Activated T-helper 1 cell treated with anti-CD3 and anti-CD28 coated beads, Interleukin-12 subunit alpha, Interleukin-12 subunit beta, Interleukin-2, Interleukin-4 antibody, amounts not matched to agents 30 ng/mL and 10 ng/mL and 1 ng/mL, durations not matched to agents 14 hours and 24 hours and 36 hours (primary cell): Measurements from ENCODE around the gene DOK7. TPM values are rescaled to one million over a fixed set of nuclear protein-coding genes. Genes with fewer than 3 reads are reported as not detected.

ENCODE experiments used
- DNase-seq: peaks from one replicate; pipeline ENCODE4 v3.0.0; 2021; ENCODE audit warnings: low spot score
- H3K27ac Mint-ChIP-seq: one replicate; pipeline ENCODE4 v1.8.0; 2021; ENCODE audit warnings: mild to moderate bottlenecking, mixed read lengths
- H3K27me3 Mint-ChIP-seq: one replicate; pipeline ENCODE4 v1.8.0; 2022; ENCODE audit warnings: mild to moderate bottlenecking, moderate library complexity, mixed read lengths; ENCODE audit not compliant: insufficient read depth
- H3K36me3 Mint-ChIP-seq: one replicate; pipeline ENCODE4 v1.8.0; 2021; ENCODE audit warnings: low read depth, mixed read lengths
- H3K4me1 Mint-ChIP-seq: one replicate; pipeline ENCODE4 v1.8.0; 2021; ENCODE audit warnings: low read depth, mixed read lengths
- H3K4me3 Mint-ChIP-seq: one replicate; pipeline ENCODE4 v1.8.0; 2021; ENCODE audit warnings: mild to moderate bottlenecking, moderate library complexity, mixed read lengths
- H3K9me3 Mint-ChIP-seq: one replicate; pipeline ENCODE4 v1.8.0; 2021; ENCODE audit warnings: mixed read lengths
- intact Hi-C: fragments of 100-400 bp; cut with micrococcal nuclease; formaldehyde crosslinking; loops from one replicate; pipeline ENCODE4 v1.15.1; 2024
- total RNA-seq: library from RNA; stranded (reverse); gene quantifications from 2 replicates; pipeline ENCODE4 v1.2.3, GENCODE V29; 2022

The DOK7 gene, protein sequence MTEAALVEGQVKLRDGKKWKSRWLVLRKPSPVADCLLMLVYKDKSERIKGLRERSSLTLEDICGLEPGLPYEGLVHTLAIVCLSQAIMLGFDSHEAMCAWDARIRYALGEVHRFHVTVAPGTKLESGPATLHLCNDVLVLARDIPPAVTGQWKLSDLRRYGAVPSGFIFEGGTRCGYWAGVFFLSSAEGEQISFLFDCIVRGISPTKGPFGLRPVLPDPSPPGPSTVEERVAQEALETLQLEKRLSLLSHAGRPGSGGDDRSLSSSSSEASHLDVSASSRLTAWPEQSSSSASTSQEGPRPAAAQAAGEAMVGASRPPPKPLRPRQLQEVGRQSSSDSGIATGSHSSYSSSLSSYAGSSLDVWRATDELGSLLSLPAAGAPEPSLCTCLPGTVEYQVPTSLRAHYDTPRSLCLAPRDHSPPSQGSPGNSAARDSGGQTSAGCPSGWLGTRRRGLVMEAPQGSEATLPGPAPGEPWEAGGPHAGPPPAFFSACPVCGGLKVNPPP
- not detected in 2 replicates for total RNA-seq

DNA sequence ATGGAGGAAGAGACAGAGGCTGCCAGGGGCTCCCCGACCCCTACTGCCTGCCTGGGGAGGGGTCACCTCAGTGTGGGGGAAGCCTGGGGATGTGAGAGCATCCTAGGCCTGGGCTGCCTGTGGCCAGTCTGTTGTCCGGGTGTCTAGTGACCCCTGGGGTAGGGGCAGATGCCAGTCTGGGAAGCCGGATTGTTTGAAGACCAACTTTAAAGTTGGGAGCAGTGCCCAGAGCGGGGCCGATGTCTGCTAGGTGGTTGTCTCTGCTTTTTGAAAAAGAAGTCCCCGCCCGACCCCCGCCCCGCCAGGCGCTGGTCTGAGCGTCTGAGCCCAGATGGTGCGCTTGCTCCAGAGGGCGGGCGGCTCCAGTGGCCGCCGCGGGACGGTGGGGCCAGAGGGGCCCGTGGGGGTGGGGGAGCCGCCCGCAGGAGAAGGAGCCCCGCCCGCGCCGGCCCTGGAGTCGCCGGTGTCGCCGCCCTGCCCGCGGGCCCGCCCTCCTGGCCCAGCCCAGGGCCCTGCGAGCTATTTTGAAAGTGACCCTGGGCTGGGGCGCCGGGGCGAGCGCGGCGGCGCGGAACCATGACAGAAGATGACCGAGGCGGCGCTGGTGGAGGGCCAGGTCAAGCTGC, at the start of gene DOK7:
Gene DOK7 (plus strand): TSS at position 517 of the 626 bp plus-strand sequence. CDS start 70 bp downstream, at position 587.
- Mint-ChIP-seq H3K4me3 (no peak within 1 kb of the TSS), H3K9me3 (no peaks in the 10 kb centered on the region), H3K27me3 (peaks cover 5% of the 10 kb centered on the region), H3K4me1 (no peaks in the 10 kb centered on the region), H3K27ac (no peak within 1 kb of the TSS), H3K36me3 (no peaks in the 10 kb centered on the region)
- intact Hi-C loops, result no loop called here
- DNase-seq, result no peak

DNA sequence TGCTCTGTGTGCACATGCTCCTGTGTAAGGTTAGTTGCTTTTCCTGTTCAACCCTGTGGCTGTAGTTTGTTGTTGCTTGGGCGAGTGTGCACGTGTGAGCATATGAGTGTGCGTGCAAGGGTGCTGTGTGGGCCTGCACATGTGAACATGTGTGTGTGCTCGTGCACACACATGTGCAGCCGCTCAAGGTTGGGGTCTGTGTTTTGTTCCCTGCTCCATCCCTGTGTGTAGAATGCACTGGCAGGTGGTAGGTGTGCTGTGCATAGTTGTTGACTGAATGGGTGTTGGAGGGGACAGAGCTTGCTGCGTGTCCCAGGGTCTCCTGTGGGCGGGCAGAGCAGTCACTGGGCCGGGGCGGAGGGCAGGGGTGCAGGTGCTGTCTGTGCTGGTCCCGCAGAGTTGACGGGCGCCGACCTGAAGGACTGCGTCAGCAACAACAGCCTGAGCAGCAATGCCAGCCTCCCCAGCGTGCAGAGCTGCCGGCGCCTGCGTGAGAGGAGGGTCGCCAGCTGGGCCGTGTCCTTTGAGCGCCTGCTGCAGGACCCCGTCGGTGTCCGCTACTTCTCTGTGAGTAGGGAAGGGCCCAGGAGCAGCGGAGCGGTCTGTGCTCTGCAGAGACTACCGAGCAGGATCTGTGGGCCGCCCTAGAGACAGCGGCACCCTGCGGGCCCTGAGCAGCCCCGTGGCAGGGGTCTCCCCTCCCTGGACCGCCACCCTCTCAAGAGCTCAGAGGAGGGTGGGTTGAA, 49.3 kb upstream of the DOK7 start:
- Mint-ChIP-seq H3K4me1 (no peaks in the 10 kb centered on the region), H3K27ac (no peak overlapping the region), H3K4me3 (no peak overlapping the region), H3K9me3 (no peaks in the 10 kb centered on the region), H3K27me3 (no peaks in the 10 kb centered on the region), H3K36me3 (no peaks in the 10 kb centered on the region)
- intact Hi-C loops, result no loop called here
- DNase-seq, result no peak

DNA sequence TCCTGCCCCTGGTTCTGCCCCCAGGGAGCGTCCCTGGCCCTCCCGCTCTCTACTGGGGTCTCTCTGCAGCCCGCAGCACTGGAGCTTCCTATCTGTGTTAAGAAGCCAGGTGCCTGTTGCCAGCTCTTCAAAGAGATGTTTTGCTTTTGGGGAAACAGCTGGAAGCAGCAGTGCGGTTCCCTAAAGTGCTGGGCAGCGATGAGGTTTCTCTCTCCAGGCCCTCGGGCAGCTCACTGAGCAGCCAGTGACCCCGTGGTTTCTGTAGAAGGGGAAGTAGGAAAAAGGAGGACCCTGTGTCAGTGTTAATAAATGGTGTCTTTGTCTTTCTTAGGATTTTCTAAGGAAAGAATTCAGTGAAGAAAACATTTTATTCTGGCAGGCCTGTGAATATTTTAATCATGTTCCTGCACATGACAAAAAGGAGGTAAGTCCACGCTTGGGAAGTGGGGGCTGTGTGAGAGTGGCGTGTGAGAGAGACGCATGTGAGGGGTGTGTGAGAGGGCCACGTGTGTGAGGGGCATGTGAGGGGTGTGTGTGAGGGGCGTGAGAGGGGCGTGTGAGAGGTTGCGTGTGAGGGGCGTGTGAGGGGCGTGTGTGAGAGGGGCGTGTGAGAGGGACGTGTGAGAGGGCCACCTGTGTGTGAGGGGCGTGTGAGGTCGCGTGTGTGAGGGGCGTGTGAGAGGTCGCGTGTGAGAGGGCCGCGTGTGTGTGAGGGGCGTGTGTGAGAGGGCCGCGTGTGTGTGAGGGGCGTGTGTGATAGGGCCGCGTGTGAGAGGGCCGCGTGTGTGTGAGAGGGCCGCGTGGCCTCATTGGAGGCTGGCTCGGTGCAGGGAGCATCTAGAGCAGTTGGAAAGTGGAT, 48.5 kb upstream of the DOK7 start:
- no peak overlapping the region for H3K4me3 Mint-ChIP-seq
- H3K27ac Mint-ChIP-seq, result no peak overlapping the region
- DNase-seq, result no peak
- no peaks in the 10 kb centered on the region for H3K4me1 Mint-ChIP-seq
- intact Hi-C loops, result no loop called here
- no peaks in the 10 kb centered on the region for H3K36me3 Mint-ChIP-seq
- H3K27me3 Mint-ChIP-seq, result no peaks in the 10 kb centered on the region
- H3K9me3 Mint-ChIP-seq, result no peaks in the 10 kb centered on the region

DNA sequence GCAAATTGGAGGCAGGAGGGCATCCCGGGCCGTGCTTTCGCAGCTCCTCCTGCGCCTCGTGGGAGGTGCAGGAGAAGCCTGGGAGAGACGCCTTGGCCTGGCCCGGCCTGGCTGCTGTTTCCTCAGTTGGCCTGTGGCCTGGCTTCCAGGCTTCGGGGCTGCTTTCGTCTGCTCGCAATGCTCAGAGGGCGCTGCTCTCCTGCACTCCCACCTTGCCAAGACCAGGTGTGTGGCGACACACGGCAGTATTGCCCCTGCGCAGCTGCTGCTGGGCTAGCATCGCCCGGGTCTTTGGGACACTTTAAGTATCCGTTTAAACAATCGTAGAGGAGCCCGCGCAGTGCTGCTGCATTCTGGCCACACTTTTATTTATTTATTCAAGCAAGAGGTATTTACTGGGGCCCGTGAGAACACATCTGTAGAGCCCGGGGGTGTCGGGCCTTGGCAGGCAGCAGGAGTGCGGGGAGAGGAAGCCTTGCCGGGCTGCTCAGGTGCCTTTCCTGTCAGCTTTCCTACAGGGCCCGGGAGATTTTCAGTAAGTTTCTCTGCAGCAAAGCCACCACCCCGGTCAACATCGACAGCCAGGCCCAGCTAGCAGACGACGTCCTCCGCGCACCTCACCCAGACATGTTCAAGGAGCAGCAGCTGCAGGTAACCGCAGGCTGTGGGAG, 47.5 kb upstream of the DOK7 start:
- Mint-ChIP-seq H3K9me3 (no peaks in the 10 kb centered on the region), H3K27ac (no peak overlapping the region), H3K27me3 (no peaks in the 10 kb centered on the region), H3K36me3 (no peaks in the 10 kb centered on the region), H3K4me3 (no peak overlapping the region), H3K4me1 (no peaks in the 10 kb centered on the region)
- intact Hi-C loops, result no loop called here
- no peak for DNase-seq

DNA sequence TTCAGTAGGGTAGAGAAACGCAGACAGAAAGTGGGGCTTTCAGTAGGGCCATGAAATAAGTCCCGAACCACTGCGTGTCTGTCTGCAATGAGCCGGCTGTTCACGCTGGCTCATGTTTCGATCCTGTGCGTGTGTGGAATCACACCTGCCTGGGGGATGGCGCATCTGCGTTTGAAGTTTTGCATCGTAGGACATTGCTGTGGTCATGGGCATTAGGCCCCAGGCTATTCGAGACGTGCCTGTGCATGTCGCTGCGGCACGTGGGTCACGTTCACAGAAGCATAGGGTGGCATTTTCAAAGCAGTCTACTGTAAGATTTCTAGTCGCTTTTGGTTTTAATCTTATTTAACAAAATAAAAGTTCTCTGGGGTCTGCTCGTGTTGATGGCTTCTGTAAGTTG, 46.8 kb upstream of the DOK7 start:
- no peak overlapping the region for H3K4me3 Mint-ChIP-seq
- no peak for DNase-seq
- H3K4me1 Mint-ChIP-seq, result no peaks in the 10 kb centered on the region
- H3K36me3 Mint-ChIP-seq, result no peaks in the 10 kb centered on the region
- H3K27me3 Mint-ChIP-seq, result no peaks in the 10 kb centered on the region
- intact Hi-C loops, result no loop called here
- no peak overlapping the region for H3K27ac Mint-ChIP-seq
- no peaks in the 10 kb centered on the region for H3K9me3 Mint-ChIP-seq

GRCh38 chr4:3416821-3417221, 46.3 kb upstream of the DOK7 start:
- H3K4me1 Mint-ChIP-seq, result no peaks in the 10 kb centered on the region
- DNase-seq, result no peak
- H3K4me3 Mint-ChIP-seq, result no peak overlapping the region
- no peaks in the 10 kb centered on the region for H3K27me3 Mint-ChIP-seq
- H3K27ac Mint-ChIP-seq, result no peak overlapping the region
- no peaks in the 10 kb centered on the region for H3K9me3 Mint-ChIP-seq
- no peaks in the 10 kb centered on the region for H3K36me3 Mint-ChIP-seq
- intact Hi-C loops, result no loop called here

DNA sequence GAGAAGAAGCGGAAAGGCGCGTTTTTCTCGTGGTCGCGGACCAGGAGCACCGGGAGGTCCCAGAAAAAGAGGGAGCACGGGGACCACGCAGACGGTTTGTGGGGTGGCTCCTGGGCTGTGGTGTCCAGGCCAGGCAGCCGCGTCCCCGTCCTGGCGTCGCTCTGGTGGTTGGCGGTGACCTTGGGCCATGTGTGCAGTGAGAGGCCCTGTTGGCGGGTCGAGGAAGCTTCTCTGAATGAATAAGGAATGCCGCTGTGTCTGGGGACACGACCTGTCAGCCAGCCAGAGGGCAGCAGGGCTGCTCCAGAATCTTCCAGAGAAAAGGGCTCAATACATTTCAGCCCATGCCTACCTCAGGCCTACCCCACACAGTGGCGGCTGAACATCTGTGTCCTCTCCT, 45.7 kb upstream of the DOK7 start:
- intact Hi-C loops, result no loop called here
- no peak for DNase-seq
- Mint-ChIP-seq H3K4me3 (no peak overlapping the region), H3K27me3 (no peaks in the 10 kb centered on the region), H3K9me3 (no peaks in the 10 kb centered on the region), H3K4me1 (no peaks in the 10 kb centered on the region), H3K27ac (no peak overlapping the region), H3K36me3 (no peaks in the 10 kb centered on the region)

GRCh38 chr4:3418029-3418762, 44.9 kb upstream of the DOK7 start:
- no peak for DNase-seq
- H3K4me1 Mint-ChIP-seq, result no peaks in the 10 kb centered on the region

DNA sequence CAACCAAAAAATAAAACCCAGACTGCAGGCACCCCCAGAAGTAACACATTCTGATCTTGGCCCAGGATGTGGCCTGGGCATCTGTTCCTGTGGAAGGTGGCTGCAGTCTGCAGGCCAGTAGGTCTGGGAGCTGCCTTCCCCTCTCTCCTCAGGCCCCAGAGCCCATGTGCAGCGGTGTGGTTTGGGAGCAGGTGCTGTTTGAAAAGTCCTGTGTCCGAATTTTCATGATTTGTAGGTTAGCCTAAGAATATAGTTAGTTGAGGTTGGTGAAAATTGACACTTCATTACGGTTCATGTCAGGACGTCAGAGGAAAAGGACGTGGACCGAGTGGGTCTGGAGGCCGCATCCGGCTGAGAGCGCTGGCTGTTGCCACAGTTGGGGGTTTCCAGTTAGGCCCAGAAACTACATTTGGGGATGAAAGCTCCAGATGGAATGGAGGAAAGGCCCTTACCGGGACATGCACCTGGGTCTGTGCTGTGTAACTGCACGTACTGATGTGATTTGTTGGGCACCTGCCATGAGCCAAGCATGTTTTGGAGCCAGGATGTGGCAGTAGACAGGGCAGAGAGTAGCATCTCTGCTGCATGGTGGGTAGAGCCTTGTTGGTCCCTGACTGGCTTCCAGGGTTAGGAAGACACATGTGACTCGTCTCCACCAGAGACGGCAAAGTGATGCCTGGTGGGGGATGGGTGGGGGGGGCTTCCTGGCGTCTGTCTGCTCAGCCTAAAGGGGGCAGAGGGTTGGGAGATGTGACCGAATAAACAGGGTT, 43.1 kb upstream of the DOK7 start:
- no peak overlapping the region for H3K27ac Mint-ChIP-seq
- no peak for DNase-seq
- no peaks in the 10 kb centered on the region for H3K27me3 Mint-ChIP-seq
- no peaks in the 10 kb centered on the region for H3K4me1 Mint-ChIP-seq
- H3K4me3 Mint-ChIP-seq, result no peak overlapping the region
- H3K9me3 Mint-ChIP-seq, result no peaks in the 10 kb centered on the region
- no peaks in the 10 kb centered on the region for H3K36me3 Mint-ChIP-seq
- intact Hi-C loops, result no loop called here

More at GRCh38 chr4:3418029-3418762, 44.9 kb upstream of the DOK7 start:
- no peaks in the 10 kb centered on the region for H3K9me3 Mint-ChIP-seq
- H3K27me3 Mint-ChIP-seq, result no peaks in the 10 kb centered on the region
- intact Hi-C loops, result no loop called here
- H3K36me3 Mint-ChIP-seq, result no peaks in the 10 kb centered on the region
- no peak overlapping the region for H3K4me3 Mint-ChIP-seq
- H3K27ac Mint-ChIP-seq, result no peak overlapping the region

DNA sequence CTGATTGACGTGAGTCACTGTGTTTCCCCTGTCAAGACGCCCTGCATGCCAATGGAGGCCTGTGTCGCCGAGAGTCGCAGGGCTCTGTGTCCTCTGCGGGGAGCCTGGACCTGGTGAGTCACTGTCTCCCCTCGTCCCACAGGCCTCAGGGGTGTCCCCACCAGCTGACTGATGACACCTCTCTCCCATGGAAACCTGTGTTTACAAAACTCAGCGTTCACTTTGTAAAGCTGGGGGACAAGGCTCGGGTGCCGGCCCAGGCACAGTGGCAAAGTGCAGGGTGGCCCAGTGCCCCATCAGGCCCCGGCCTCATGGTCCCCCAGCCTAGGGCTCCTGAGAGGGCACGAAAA, 42.5 kb upstream of the DOK7 start:
- intact Hi-C loops, result no loop called here
- Mint-ChIP-seq H3K4me1 (no peaks in the 10 kb centered on the region), H3K27me3 (no peaks in the 10 kb centered on the region), H3K9me3 (no peaks in the 10 kb centered on the region), H3K36me3 (no peaks in the 10 kb centered on the region), H3K4me3 (no peak overlapping the region), H3K27ac (no peak overlapping the region)
- no peak for DNase-seq

- no peaks in the 10 kb centered on the region for H3K9me3 Mint-ChIP-seq
- intact Hi-C loops, result no loop called here
- no peaks in the 10 kb centered on the region for H3K36me3 Mint-ChIP-seq
- no peaks in the 10 kb centered on the region for H3K4me1 Mint-ChIP-seq
- no peak overlapping the region for H3K27ac Mint-ChIP-seq
- no peak overlapping the region for H3K4me3 Mint-ChIP-seq
- H3K27me3 Mint-ChIP-seq, result no peaks in the 10 kb centered on the region
- no peak for DNase-seq
Observed at GRCh38 chr4:3420956-3421355, 42.1 kb upstream of the DOK7 start.
